Endothelial cell of umbilical vein (primary cell): Measurements from ENCODE around the gene COL15A1. TPM values are rescaled to one million over a fixed set of nuclear protein-coding genes. Genes with fewer than 3 reads are reported as not detected.

Experiments used
- BruUV-seq: library from RNA; stranded (reverse); fragments of 400-500 nt; replicated peaks from 2 replicates; lab custom pipeline; 2021; lab: Mats Ljungman, UMichigan
- CTCF ChIA-PET: fragments of 300-600, 350-600 bp; sonication (Branson Sonifier 250); formaldehyde crosslinking; loops from one replicate; lab custom pipeline; 2021; ENCODE audit warnings: antibody characterized with exemption, inconsistent platforms; lab: Charles Lee
- POLR2A ChIA-PET: fragments of 300-600, 350-600 bp; sonication (Branson Sonifier 250); formaldehyde crosslinking; loops from one replicate; lab custom pipeline; 2021; ENCODE audit warnings: antibody characterized with exemption, inconsistent platforms; lab: Charles Lee
- DNase-seq: peaks from one replicate; pipeline ENCODE4 v3.0.0-alpha.2; 2011; ENCODE audit warnings: low read depth, low spot score
- FAIRE-seq: peaks from 2 replicates; lab custom pipeline; 2011; peaks lifted over from hg19 to GRCh38; lab: Jason Lieb, UNC
- H2AFZ ChIP-seq: 2 replicates; pipeline ENCODE4 v1.6.0; 2012; ENCODE audit warnings: low read depth, low read length, control low read depth, inconsistent platforms
- H3K27ac ChIP-seq: 2 replicates; pipeline ENCODE4 v1.5.1; 2011; ENCODE audit warnings: low read depth, mild to moderate bottlenecking, control low read depth, low read length, moderate library complexity; ENCODE audit not compliant: insufficient read depth
- H3K27me3 ChIP-seq, 2 experiments: 2 replicates each; pipeline versions ENCODE4 v1.6.0 to v1.6.1; 2011; ENCODE audit warnings: low read length in 2 of 2, mixed read lengths in 1 of 2; ENCODE audit not compliant: control insufficient read depth in 2 of 2, insufficient read depth in 2 of 2
- H3K36me3 ChIP-seq, 2 experiments: 2 replicates in 1 of 2; 3 replicates in 1 of 2; pipeline ENCODE4 v1.5.1; 2011; ENCODE audit warnings: low read length in 2 of 2, mild to moderate bottlenecking in 1 of 2, moderate library complexity in 1 of 2; ENCODE audit not compliant: control insufficient read depth in 2 of 2, insufficient read depth in 2 of 2; ENCODE audit errors: extremely low read depth in 1 of 2
- H3K4me1 ChIP-seq: 3 replicates; pipeline ENCODE4 v1.5.1; 2011; ENCODE audit warnings: mild to moderate bottlenecking, low read length; ENCODE audit not compliant: control insufficient read depth, insufficient read depth; ENCODE audit errors: extremely low read depth
- H3K4me2 ChIP-seq: 2 replicates; pipeline ENCODE4 v1.6.1; 2011; ENCODE audit warnings: low read length, control low read depth, mixed read lengths; ENCODE audit not compliant: insufficient read depth
- H3K4me3 ChIP-seq, 3 experiments: fragments of 200-600 bp in 1 of 3; sonication (generic), shearing (Covaris generic) in 1 of 3; replicated peaks in 1 of 3; 2 replicates each; pipeline ENCODE4 v1.5.1; 2011 to 2016; ENCODE audit warnings: control low read depth in 3 of 3, low read length in 3 of 3, mild to moderate bottlenecking in 2 of 3, inconsistent platforms in 1 of 3, low read depth in 1 of 3, moderate library complexity in 1 of 3; ENCODE audit not compliant: insufficient read depth in 1 of 3
- H3K79me2 ChIP-seq: 2 replicates; pipeline ENCODE4 v1.6.0; 2012; ENCODE audit warnings: low read length, inconsistent platforms; ENCODE audit not compliant: control insufficient read depth, insufficient read depth
- H3K9ac ChIP-seq: replicated peaks from 2 replicates; pipeline ENCODE3; 2011; ENCODE audit warnings: low read length, control low read depth; ENCODE audit not compliant: insufficient read depth; ENCODE audit errors: extremely low read depth
- H3K9me1 ChIP-seq: replicated peaks from 3 replicates; pipeline ENCODE4 v1.6.0; 2011; ENCODE audit warnings: mild to moderate bottlenecking, low read length; ENCODE audit not compliant: control insufficient read depth, insufficient read depth; ENCODE audit errors: extremely low read depth
- H3K9me3 ChIP-seq: replicated peaks from 2 replicates; pipeline ENCODE4 v1.5.1; 2012; ENCODE audit warnings: low read length, inconsistent platforms; ENCODE audit not compliant: control insufficient read depth, insufficient read depth
- H4K20me1 ChIP-seq: replicated peaks from 2 replicates; pipeline ENCODE3; 2011; ENCODE audit warnings: mild to moderate bottlenecking, low read length; ENCODE audit not compliant: control insufficient read depth, insufficient read depth; ENCODE audit errors: extremely low read depth
- EZH2 ChIP-seq: IDR thresholded peaks from 2 replicates; pipeline ENCODE4 v1.6.1; 2012; ENCODE audit warnings: borderline replicate concordance, low read depth, mild to moderate bottlenecking, moderate library complexity, low read length, inconsistent platforms; ENCODE audit not compliant: severe bottlenecking
- FOS ChIP-seq: IDR thresholded peaks from 2 replicates; pipeline ENCODE4 v1.6.1; 2011; ENCODE audit warnings: mild to moderate bottlenecking, low read length, moderate library complexity, borderline replicate concordance; ENCODE audit not compliant: insufficient read depth
- GATA2 ChIP-seq: IDR thresholded peaks from 2 replicates; pipeline ENCODE4 v1.7.0; 2011; ENCODE audit warnings: low read depth, mild to moderate bottlenecking, moderate library complexity, mixed read lengths, low read length; ENCODE audit not compliant: insufficient read length, insufficient read depth
- JUN ChIP-seq: IDR thresholded peaks from 2 replicates; pipeline ENCODE4 v1.6.1; 2011; ENCODE audit warnings: borderline replicate concordance, low read depth; ENCODE audit not compliant: insufficient read length, insufficient read depth
- MYC ChIP-seq: IDR thresholded peaks from one replicate; pipeline ENCODE4 v1.6.1; 2011; ENCODE audit warnings: mild to moderate bottlenecking, low read depth, low read length
- POLR2A ChIP-seq: IDR thresholded peaks from 2 replicates; pipeline ENCODE4 v1.6.1; 2012; ENCODE audit warnings: low read depth, mild to moderate bottlenecking, control low read depth, low read length
- POLR2AphosphoS5 ChIP-seq: IDR thresholded peaks from 2 replicates; pipeline ENCODE4 v1.6.1; 2012; ENCODE audit warnings: low read depth, mild to moderate bottlenecking, control low read depth, low read length, moderate library complexity; ENCODE audit not compliant: insufficient read depth
- dilution Hi-C: fragments of 300-500 bp; cut with MboI; formaldehyde crosslinking; loops from one replicate; pipeline ENCODE4 v1.15.0; 2019; ENCODE audit warnings: low sequenced_read_pairs; ENCODE audit not compliant: extremely low pct_ligation_motif_present
- intact Hi-C: fragments of 100-400 bp; cut with micrococcal nuclease; formaldehyde crosslinking; loops from one replicate; pipeline ENCODE4 v1.10.0; 2022
- polyA plus RNA-seq, 4 experiments: library from polyadenylated mRNA; depleted of rRNA in 3 of 4; stranded (reverse) in 3 of 4; unstranded in 1 of 4; fragments of >200 nt; gene quantifications; 2 replicates each; pipeline versions ENCODE4 v1.2.1 to v1.2.3, GENCODE V29; 2011 to 2012; ENCODE audit warnings: missing spikeins in 1 of 4
- total RNA-seq: library from RNA; stranded (reverse); gene quantifications from 2 replicates; pipeline ENCODE4 v1.2.3, GENCODE V29; 2021
- TF ChIP-seq, protein P1 (sequence below): IDR thresholded peaks from 2 replicates; pipeline ENCODE4 v1.6.1; 2011; ENCODE audit not compliant: insufficient read depth, insufficient read length
- TF ChIP-seq, protein P2 (sequence below), 2 donors: IDR thresholded peaks; 1 replicate in 1 of 2; 2 replicates in 1 of 2; pipeline ENCODE4 v1.5.1; 2011; ENCODE audit warnings: low read length in 2 of 2, mild to moderate bottlenecking in 2 of 2, moderate library complexity in 2 of 2, control low read depth in 1 of 2, inconsistent platforms in 1 of 2, low read depth in 1 of 2; ENCODE audit not compliant: insufficient read depth in 1 of 2; ENCODE audit errors: extremely low read depth in 1 of 2

COL15A1 gene
- total and polyA plus RNA-seq, 2 donors (not counting 3 experiments of a cell fraction or from before 2014, with no cell fraction given) = not detected

DNA sequence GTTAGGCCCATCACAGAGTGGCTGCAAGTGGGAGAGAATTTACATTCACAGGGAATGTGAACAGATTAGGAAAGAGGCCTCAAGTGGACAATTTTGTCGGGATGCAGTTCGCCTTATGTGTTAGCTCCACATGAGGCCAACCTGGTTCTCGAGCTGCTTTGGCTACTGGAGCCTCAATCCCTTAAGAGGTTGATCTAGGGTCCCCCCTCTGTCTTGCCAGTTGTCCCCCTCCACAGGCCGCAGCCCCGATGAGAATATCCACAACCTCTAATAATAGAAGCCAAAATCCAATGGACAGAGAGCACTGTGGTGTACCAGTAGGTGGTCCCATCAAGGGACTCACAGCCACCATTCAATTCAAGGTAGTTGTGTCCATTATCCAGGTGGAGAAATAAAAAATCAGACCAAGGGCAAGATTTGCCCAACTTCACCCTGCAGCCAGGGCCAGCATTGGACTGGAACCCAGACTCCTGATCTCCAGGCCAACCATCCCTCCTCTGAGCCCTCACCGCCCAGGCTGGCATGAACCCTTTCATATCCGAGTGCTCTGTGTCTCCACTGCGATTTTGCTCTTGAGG, 1.7 kb upstream of the COL15A1 start:
- TF ChIP-seq MYC (no peak), POLR2A (no peak), FOS (no peak), JUN (no peak), GATA2 (no peak), POLR2AphosphoS5 (no peak), EZH2 (no peak)
- TF ChIP-seq, protein P1, sequence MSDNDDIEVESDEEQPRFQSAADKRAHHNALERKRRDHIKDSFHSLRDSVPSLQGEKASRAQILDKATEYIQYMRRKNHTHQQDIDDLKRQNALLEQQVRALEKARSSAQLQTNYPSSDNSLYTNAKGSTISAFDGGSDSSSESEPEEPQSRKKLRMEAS = no peak
- TF ChIP-seq, protein P2, sequence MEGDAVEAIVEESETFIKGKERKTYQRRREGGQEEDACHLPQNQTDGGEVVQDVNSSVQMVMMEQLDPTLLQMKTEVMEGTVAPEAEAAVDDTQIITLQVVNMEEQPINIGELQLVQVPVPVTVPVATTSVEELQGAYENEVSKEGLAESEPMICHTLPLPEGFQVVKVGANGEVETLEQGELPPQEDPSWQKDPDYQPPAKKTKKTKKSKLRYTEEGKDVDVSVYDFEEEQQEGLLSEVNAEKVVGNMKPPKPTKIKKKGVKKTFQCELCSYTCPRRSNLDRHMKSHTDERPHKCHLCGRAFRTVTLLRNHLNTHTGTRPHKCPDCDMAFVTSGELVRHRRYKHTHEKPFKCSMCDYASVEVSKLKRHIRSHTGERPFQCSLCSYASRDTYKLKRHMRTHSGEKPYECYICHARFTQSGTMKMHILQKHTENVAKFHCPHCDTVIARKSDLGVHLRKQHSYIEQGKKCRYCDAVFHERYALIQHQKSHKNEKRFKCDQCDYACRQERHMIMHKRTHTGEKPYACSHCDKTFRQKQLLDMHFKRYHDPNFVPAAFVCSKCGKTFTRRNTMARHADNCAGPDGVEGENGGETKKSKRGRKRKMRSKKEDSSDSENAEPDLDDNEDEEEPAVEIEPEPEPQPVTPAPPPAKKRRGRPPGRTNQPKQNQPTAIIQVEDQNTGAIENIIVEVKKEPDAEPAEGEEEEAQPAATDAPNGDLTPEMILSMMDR (IDR thresholded peaks at IDR 0.05; ENCODE audit: extremely low read depth in 1 of 2, insufficient read depth in 1 of 2, low read depth in 1 of 2, low read length in 2 of 2) = no peak
- H3K9me3 ChIP-seq = no peaks in the 10 kb centered on the region
- CTCF ChIA-PET = no interaction called here
- H3K9ac ChIP-seq = no peak overlapping the region
- H3K36me3 ChIP-seq = no peaks in the 10 kb centered on the region
- H3K4me2 ChIP-seq = no peak overlapping the region
- H3K4me3 ChIP-seq = no peak overlapping the region
- no peaks in the 10 kb centered on the region for H4K20me1 ChIP-seq
- no peaks in the 10 kb centered on the region for H3K79me2 ChIP-seq
- dilution Hi-C loops = no loop called here
- POLR2A ChIA-PET = no interaction called here
- H2AFZ ChIP-seq = no peak overlapping the region
- intact Hi-C loops = no loop called here
- no peak for FAIRE-seq
- no peak for DNase-seq
- no peaks in the 10 kb centered on the region for H3K4me1 ChIP-seq
- H3K27me3 ChIP-seq = peaks cover 37 to 39% of the 10 kb centered on the region in 2 experiments
- H3K27ac ChIP-seq = no peak overlapping the region
- no peaks in the 10 kb centered on the region for H3K9me1 ChIP-seq
- no TSS peak for BruUV-seq
